Testis (tissue), 3 donors: ENCODE measurements around the gene KCNE3. TPM values are rescaled to one million over a fixed set of nuclear protein-coding genes. Genes with fewer than 3 reads are reported as not detected.

Experiments used
- DNase-seq: peaks from one replicate; pipeline ENCODE4 v3.0.0-alpha.2; 2019
- H3K27ac ChIP-seq, 2 donors: fragments of 200-600 bp; sonication (generic); one replicate each; pipeline ENCODE4 v1.5.1; 2019
- H3K27me3 ChIP-seq: fragments of 200-600 bp; sonication (generic); one replicate; pipeline ENCODE4 v1.5.1; 2019
- H3K36me3 ChIP-seq: fragments of 200-600 bp; sonication (generic); one replicate; pipeline ENCODE4 v1.5.1; 2017; ENCODE audit warnings: low read depth; ENCODE audit errors: missing control alignments
- H3K4me1 ChIP-seq: fragments of 200-600 bp; sonication (generic); one replicate; pipeline ENCODE4 v1.5.1; 2019
- H3K4me3 ChIP-seq, 2 donors: fragments of 200-600 bp; sonication (generic); one replicate each; pipeline ENCODE4 v1.5.1; 2017 to 2019
- H3K9me3 ChIP-seq: fragments of 200-600 bp; sonication (generic); one replicate; pipeline ENCODE4 v1.5.1; 2017
- POLR2A ChIP-seq: fragments of 450-650 bp; IDR thresholded peaks from one replicate; pipeline ENCODE4 v1.6.1; 2017; ENCODE audit warnings: antibody characterized with exemption, mild to moderate bottlenecking, moderate library complexity
- WGBS, 2 donors: methylation state at CpG; one replicate each; pipeline ENCODE4 v1.1.5; 2018; 5-methylcytosine and 5-hydroxymethylcytosine counted together
- intact Hi-C: fragments of 100-400 bp; cut with DNase I; formaldehyde crosslinking; loops from one replicate; pipeline ENCODE4 v1.15.1; 2023; ENCODE audit warnings: low total_unique reads
- polyA plus RNA-seq: library from polyadenylated mRNA; stranded (reverse); fragments of 350-450 nt; fragmentation: Illumina TruSeq; extraction: RNeasy Lipid Tissue Mini Kit (QIAGEN cat#74804); gene quantifications from one replicate; pipeline ENCODE4 v1.2.3, GENCODE V29; 2014; ENCODE audit warnings: low read depth, low replicate concordance; ENCODE audit not compliant: insufficient read depth
- total RNA-seq, 2 donors: library from RNA; depleted of rRNA; stranded (reverse); fragments of >200 nt; gene quantifications; one replicate each; pipeline ENCODE4 v1.2.3, GENCODE V29; 2016
- TF ChIP-seq, protein P1 (sequence below), 3 experiments: fragments of 450-650 bp in 2 of 3; fragments of 200-600 bp in 1 of 3; sonication (generic) in 1 of 3; IDR thresholded peaks; one replicate each; pipeline ENCODE4 v1.5.1; 2016 to 2019; ENCODE audit warnings: antibody characterized with exemption in 3 of 3, mild to moderate bottlenecking in 2 of 3, moderate library complexity in 1 of 3

Gene KCNE3
- total and polyA plus RNA-seq, 3 donors from 2014 or later, result 3.3 to 4.1 (median 4.0) TPM

GRCh38 chr11:74479732-74480123, 12.4 kb upstream of the KCNE3 start:
- intact Hi-C loops, result no loop called here
- no peaks in the 10 kb centered on the region for H3K27me3 ChIP-seq
- no peak for DNase-seq
- H3K4me1 ChIP-seq, result peaks cover 2% of the 10 kb centered on the region
- 22 to 26% methylated on average over 1 of the region's 1 CpG for WGBS, 2 donors
- no peak for TF ChIP-seq POLR2A
- TF ChIP-seq, protein P1, sequence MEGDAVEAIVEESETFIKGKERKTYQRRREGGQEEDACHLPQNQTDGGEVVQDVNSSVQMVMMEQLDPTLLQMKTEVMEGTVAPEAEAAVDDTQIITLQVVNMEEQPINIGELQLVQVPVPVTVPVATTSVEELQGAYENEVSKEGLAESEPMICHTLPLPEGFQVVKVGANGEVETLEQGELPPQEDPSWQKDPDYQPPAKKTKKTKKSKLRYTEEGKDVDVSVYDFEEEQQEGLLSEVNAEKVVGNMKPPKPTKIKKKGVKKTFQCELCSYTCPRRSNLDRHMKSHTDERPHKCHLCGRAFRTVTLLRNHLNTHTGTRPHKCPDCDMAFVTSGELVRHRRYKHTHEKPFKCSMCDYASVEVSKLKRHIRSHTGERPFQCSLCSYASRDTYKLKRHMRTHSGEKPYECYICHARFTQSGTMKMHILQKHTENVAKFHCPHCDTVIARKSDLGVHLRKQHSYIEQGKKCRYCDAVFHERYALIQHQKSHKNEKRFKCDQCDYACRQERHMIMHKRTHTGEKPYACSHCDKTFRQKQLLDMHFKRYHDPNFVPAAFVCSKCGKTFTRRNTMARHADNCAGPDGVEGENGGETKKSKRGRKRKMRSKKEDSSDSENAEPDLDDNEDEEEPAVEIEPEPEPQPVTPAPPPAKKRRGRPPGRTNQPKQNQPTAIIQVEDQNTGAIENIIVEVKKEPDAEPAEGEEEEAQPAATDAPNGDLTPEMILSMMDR (IDR thresholded peaks at IDR 0.05), result no peak
- no peaks in the 10 kb centered on the region for H3K9me3 ChIP-seq
- H3K27ac ChIP-seq, result no peak overlapping the region
- no peak overlapping the region for H3K4me3 ChIP-seq
- no peaks in the 10 kb centered on the region for H3K36me3 ChIP-seq

- H3K27me3 ChIP-seq, result no peaks in the 10 kb centered on the region
- DNase-seq, result no peak
- TF ChIP-seq, protein P1 (IDR thresholded peaks at IDR 0.05), result no peak
- no peak for TF ChIP-seq POLR2A
- peaks cover 9% of the 10 kb centered on the region for H3K4me1 ChIP-seq
- H3K9me3 ChIP-seq, result no peaks in the 10 kb centered on the region
- intact Hi-C loops, result no loop called here
- WGBS, 2 donors, result 42 to 80% methylated on average over 10 of the region's 10 CpGs
- H3K27ac ChIP-seq, result no peak overlapping the region
- H3K4me3 ChIP-seq, result no peak overlapping the region
- no peaks in the 10 kb centered on the region for H3K36me3 ChIP-seq
Measured at GRCh38 chr11:74478877-74479731, 11.8 kb upstream of the KCNE3 start.

DNA sequence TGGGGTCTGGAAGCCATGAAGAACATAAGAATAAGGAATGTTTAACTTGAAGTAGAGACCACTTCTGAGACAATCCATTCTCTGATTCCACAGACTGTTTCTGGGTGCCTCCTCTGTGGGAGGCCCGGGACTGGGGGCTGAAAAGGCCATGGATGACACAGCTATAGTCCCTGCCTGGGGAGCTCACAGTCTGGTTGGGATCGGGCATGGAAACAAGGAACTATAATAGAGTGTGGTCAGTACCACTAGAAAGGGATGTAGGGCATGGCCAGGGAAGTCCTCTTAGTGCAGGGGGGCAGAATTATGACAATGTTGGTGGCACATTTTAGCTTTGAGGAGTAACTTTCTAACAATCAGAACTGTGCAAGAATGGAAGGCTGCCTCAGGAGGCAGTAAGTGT, 9.2 kb upstream of the KCNE3 start:
- peaks cover 11% of the 10 kb centered on the region for H3K4me1 ChIP-seq
- intact Hi-C loops, result no loop called here
- H3K9me3 ChIP-seq, result no peaks in the 10 kb centered on the region
- no peak for DNase-seq
- H3K36me3 ChIP-seq, result no peaks in the 10 kb centered on the region
- 73 to 96% methylated on average over 2 of the region's 2 CpGs for WGBS, 2 donors
- no peak overlapping the region for H3K4me3 ChIP-seq
- H3K27me3 ChIP-seq, result no peaks in the 10 kb centered on the region
- no peak overlapping the region for H3K27ac ChIP-seq
- no peak for TF ChIP-seq POLR2A
- TF ChIP-seq, protein P1 (IDR thresholded peaks at IDR 0.05), result no peak

- DNase-seq, result peak; percentile 51
- Histone ChIP-seq H3K9me3 (no peaks in the 10 kb centered on the region), H3K36me3 (no peaks in the 10 kb centered on the region), H3K4me1 (peaks cover 11% of the 10 kb centered on the region), H3K27ac (peak overlapping the region in 1 of 2 donors; percentile 37), H3K27me3 (no peaks in the 10 kb centered on the region), H3K4me3 (no peak overlapping the region)
- no peak for TF ChIP-seq POLR2A
- TF ChIP-seq, protein P1 (IDR thresholded peaks at IDR 0.05), result no peak
- 25 to 38% methylated on average over 1 of the region's 1 CpG for WGBS, 2 donors
- intact Hi-C loops, result no loop called here
Measured at GRCh38 chr11:74474316-74474715, 7.0 kb upstream of the KCNE3 start.
